SK-N-DZ (cell line): ENCODE measurements around the gene PRDM16.

Experiments
- DNase-seq: peaks from one replicate; pipeline ENCODE4 v3.0.0-alpha.2; 2015; ENCODE audit warnings: low spot score

PRDM16 gene

GRCh38 chr1:3069491-3070308 lies 697 bp downstream of the PRDM16 start:
- DNase-seq, result no peak

- no peak for DNase-seq
These were observed 1.3 kb downstream of the PRDM16 start for GRCh38 chr1:3070309-3070643.

GRCh38 chr1:3070644-3071564 lies 1.9 kb downstream of the PRDM16 start:
- DNase-seq, result no peak

GRCh38 chr1:3071565-3072390 lies 2.8 kb downstream of the PRDM16 start:
- no peak for DNase-seq

- DNase-seq, result no peak
These were observed 3.6 kb downstream of the PRDM16 start for GRCh38 chr1:3072391-3073185.

- no peak for DNase-seq
These were observed 4.1 kb downstream of the PRDM16 start for GRCh38 chr1:3073186-3073488.

GRCh38 chr1:3073489-3074296 lies 4.7 kb downstream of the PRDM16 start:
- DNase-seq, result no peak

- DNase-seq, result no peak
These were observed 5.3 kb downstream of the PRDM16 start for GRCh38 chr1:3074297-3074741.

GRCh38 chr1:3074800-3075199 lies 5.8 kb downstream of the PRDM16 start:
- no peak for DNase-seq

- DNase-seq, result no peak
These were observed 6.8 kb downstream of the PRDM16 start for GRCh38 chr1:3075666-3076362.

- no peak for DNase-seq
These were observed 7.3 kb downstream of the PRDM16 start for GRCh38 chr1:3076363-3076740.

GRCh38 chr1:3077081-3077480 lies 8.1 kb downstream of the PRDM16 start:
- DNase-seq, result no peak

GRCh38 chr1:3077561-3077960 lies 8.6 kb downstream of the PRDM16 start:
- DNase-seq, result no peak

GRCh38 chr1:3078430-3078861 lies 9.4 kb downstream of the PRDM16 start:
- DNase-seq, result no peak

GRCh38 chr1:3078871-3079270 lies 9.9 kb downstream of the PRDM16 start:
- DNase-seq, result no peak

GRCh38 chr1:3079381-3080052 lies 10.5 kb downstream of the PRDM16 start:
- no peak for DNase-seq

- DNase-seq, result no peak
These were observed 11.3 kb downstream of the PRDM16 start for GRCh38 chr1:3080053-3080955.

GRCh38 chr1:3081171-3081683 lies 12.2 kb downstream of the PRDM16 start:
- DNase-seq, result no peak
